ENCODE data around the gene LARGE1.

Gene LARGE1

GRCh38 chr22:33597274-33597985 is 322.8 kb downstream of the LARGE1 start:
- no peak for TF ChIP-seq CTCF (conservative IDR thresholded peaks at IDR 0.05; ENCODE audit: low read length)
- DNase-seq (ENCODE audit: low read depth) = no peak
- H3K4me3 ChIP-seq (ENCODE audit: low read length) = no peak overlapping the region

- H3K4me3 ChIP-seq (ENCODE audit: low read length) = no peak overlapping the region
- DNase-seq (ENCODE audit: low read depth) = no peak
- no peak for TF ChIP-seq CTCF (conservative IDR thresholded peaks at IDR 0.05; ENCODE audit: low read length)
These were observed 326.5 kb downstream of the LARGE1 start for GRCh38 chr22:33593818-33594217.

- no peak overlapping the region for H3K4me3 ChIP-seq (ENCODE audit: low read length)
- no peak for TF ChIP-seq CTCF (conservative IDR thresholded peaks at IDR 0.05; ENCODE audit: low read length)
These were observed 328.3 kb downstream of the LARGE1 start for GRCh38 chr22:33591946-33592345.

GRCh38 chr22:33589297-33589696 is 331.0 kb downstream of the LARGE1 start:
- TF ChIP-seq CTCF (conservative IDR thresholded peaks at IDR 0.05; ENCODE audit: low read length) = no peak

More at GRCh38 chr22:33591946-33592345, 328.3 kb downstream of the LARGE1 start:
- DNase-seq (ENCODE audit: low read depth) = no peak

GRCh38 chr22:33588860-33589259 is 331.4 kb downstream of the LARGE1 start:
- H3K4me3 ChIP-seq (ENCODE audit: low read length) = no peak overlapping the region
- TF ChIP-seq CTCF (conservative IDR thresholded peaks at IDR 0.05; ENCODE audit: low read length) = no peak
- DNase-seq (ENCODE audit: low read depth) = no peak

More at GRCh38 chr22:33589297-33589696, 331.0 kb downstream of the LARGE1 start:
- no peak overlapping the region for H3K4me3 ChIP-seq (ENCODE audit: low read length)
- DNase-seq (ENCODE audit: low read depth) = no peak

- no peak overlapping the region for H3K4me3 ChIP-seq (ENCODE audit: low read length)
- no peak for TF ChIP-seq CTCF (conservative IDR thresholded peaks at IDR 0.05; ENCODE audit: low read length)
- DNase-seq (ENCODE audit: low read depth) = no peak
These were observed 336.1 kb downstream of the LARGE1 start for GRCh38 chr22:33584152-33584551.

- TF ChIP-seq CTCF (conservative IDR thresholded peaks at IDR 0.05; ENCODE audit: low read length) = no peak
- H3K4me3 ChIP-seq (ENCODE audit: low read length) = no peak overlapping the region
- no peak for DNase-seq (ENCODE audit: low read depth)
These were observed 337.4 kb downstream of the LARGE1 start for GRCh38 chr22:33582822-33583400.
